ENCODE data around the gene ANKRD62. TPM values are rescaled to one million over a fixed set of nuclear protein-coding genes. Genes with fewer than 3 reads are reported as not detected.
"Not testable (repeated sequence)": the region's sequence is repeated elsewhere in the genome, so short reads cannot be mapped to it uniquely, and the experiment has no call there.

The ANKRD62 gene
- total RNA-seq, 1 donor from 2014 or later: not detected

- H3K27ac Mint-ChIP-seq, H3K4me1 Mint-ChIP-seq: not testable (repeated sequence)
These were observed 55.8 kb downstream of the ANKRD62 start for GRCh38 chr18:12149431-12149830.

GRCh38 chr18:12154361-12154760 lies 60.7 kb downstream of the ANKRD62 start:
- no peaks in the 10 kb centered on the region for H3K9me3 Mint-ChIP-seq
- H3K4me1 Mint-ChIP-seq: no peaks in the 10 kb centered on the region
- peaks cover 18% of the 10 kb centered on the region for H3K27me3 Mint-ChIP-seq
- no peaks in the 10 kb centered on the region for H3K36me3 Mint-ChIP-seq (ENCODE audit: low read depth)
- no peak overlapping the region for H3K4me3 Mint-ChIP-seq
- intact Hi-C loops (cut with micrococcal nuclease): no loop called here
- no peak for DNase-seq
- H3K27ac Mint-ChIP-seq: no peak overlapping the region

More at GRCh38 chr18:12149431-12149830, 55.8 kb downstream of the ANKRD62 start:
- DNase-seq; H3K4me3 Mint-ChIP-seq; H3K36me3 Mint-ChIP-seq (ENCODE audit: low read depth); intact Hi-C loops (cut with micrococcal nuclease); H3K9me3 Mint-ChIP-seq: not testable (repeated sequence)
- H3K27me3 Mint-ChIP-seq: peaks cover 15% of the 10 kb centered on the region

- H3K4me3 Mint-ChIP-seq: no peak overlapping the region
- no peaks in the 10 kb centered on the region for H3K4me1 Mint-ChIP-seq
- peaks cover 16% of the 10 kb centered on the region for H3K27me3 Mint-ChIP-seq
- no peak overlapping the region for H3K27ac Mint-ChIP-seq
- H3K36me3 Mint-ChIP-seq (ENCODE audit: low read depth): no peaks in the 10 kb centered on the region
- H3K9me3 Mint-ChIP-seq: no peaks in the 10 kb centered on the region
- intact Hi-C loops (cut with micrococcal nuclease): no loop called here
- no peak for DNase-seq
These were observed 62.4 kb downstream of the ANKRD62 start for GRCh38 chr18:12155996-12156395.

GRCh38 chr18:12159446-12159845 lies 65.8 kb downstream of the ANKRD62 start:
- Mint-ChIP-seq H3K9me3 (no peaks in the 10 kb centered on the region), H3K27me3 (peaks cover 19% of the 10 kb centered on the region)
- intact Hi-C loops (cut with micrococcal nuclease): no loop called here

GRCh38 chr18:12162786-12163185 lies 69.1 kb downstream of the ANKRD62 start:
- peaks cover 26% of the 10 kb centered on the region for H3K27me3 Mint-ChIP-seq
- intact Hi-C loops (cut with micrococcal nuclease): no loop called here

More at GRCh38 chr18:12159446-12159845, 65.8 kb downstream of the ANKRD62 start:
- Mint-ChIP-seq H3K4me1 (no peaks in the 10 kb centered on the region), H3K36me3 (ENCODE audit: low read depth) (no peaks in the 10 kb centered on the region), H3K27ac (no peak overlapping the region), H3K4me3 (no peak overlapping the region)
- no peak for DNase-seq

GRCh38 chr18:12165038-12165768 lies 71.6 kb downstream of the ANKRD62 start:
- DNase-seq: no peak
- H3K4me1 Mint-ChIP-seq: no peaks in the 10 kb centered on the region
- no peak overlapping the region for H3K27ac Mint-ChIP-seq
- H3K4me3 Mint-ChIP-seq: no peak overlapping the region
- intact Hi-C loops (cut with micrococcal nuclease): no loop called here
- H3K9me3 Mint-ChIP-seq: no peaks in the 10 kb centered on the region
- H3K36me3 Mint-ChIP-seq (ENCODE audit: low read depth): no peaks in the 10 kb centered on the region
- peaks cover 26% of the 10 kb centered on the region for H3K27me3 Mint-ChIP-seq

More at GRCh38 chr18:12162786-12163185, 69.1 kb downstream of the ANKRD62 start:
- no peak overlapping the region for H3K27ac Mint-ChIP-seq
- H3K9me3 Mint-ChIP-seq: no peaks in the 10 kb centered on the region
- H3K36me3 Mint-ChIP-seq (ENCODE audit: low read depth): no peaks in the 10 kb centered on the region
- H3K4me1 Mint-ChIP-seq: no peaks in the 10 kb centered on the region
- no peak overlapping the region for H3K4me3 Mint-ChIP-seq
- DNase-seq: no peak

Other genes with a start within 250 kb of the ANKRD62 start
- gene CHMP1B, start 242.4 kb upstream of the ANKRD62 start, total RNA-seq: 22.7 and 24.4 TPM in 2 replicates
- 39.2 and 45.8 TPM in 2 replicates for gene MPPE1, start 185.5 kb upstream of the ANKRD62 start, total RNA-seq
- gene IMPA2, start 112.3 kb upstream of the ANKRD62 start, total RNA-seq: 18.8 and 20.1 TPM in 2 replicates
- not detected in 2 replicates for gene CIDEA, start 160.5 kb downstream of the ANKRD62 start, total RNA-seq
- gene TUBB6, start 214.4 kb downstream of the ANKRD62 start, total RNA-seq: 36.6 and 40.2 TPM in 2 replicates

Data from activated CD4-positive, alpha-beta T cell treated with anti-CD3 and anti-CD28 coated beads, Interleukin-2, amount 10 ng/mL, durations not matched to agents 24 days and 14 days (primary cell).